GM23248 (cell line): Measurements from ENCODE around the gene ADAMTS17. TPM values are rescaled to one million over a fixed set of nuclear protein-coding genes. Genes with fewer than 3 reads are reported as not detected.

Source experiments
- DNase-seq: peaks from one replicate; pipeline ENCODE4 v3.0.0-alpha.2; 2015
- H2AFZ ChIP-seq: fragments of 200-600 bp; sonication (generic); 2 replicates; pipeline ENCODE4 v1.6.1; 2016; ENCODE audit warnings: antibody characterized with exemption
- H3F3A ChIP-seq: fragments of 200-600 bp; sonication (generic); 2 replicates; pipeline ENCODE4 v1.6.1; 2016; ENCODE audit warnings: mild to moderate bottlenecking, antibody characterized with exemption, mixed run types; ENCODE audit not compliant: insufficient read depth
- H3K27ac ChIP-seq: fragments of 200-600 bp; sonication (generic); 2 replicates; pipeline ENCODE4 v1.5.1; 2016; ENCODE audit warnings: mild to moderate bottlenecking
- H3K27me3 ChIP-seq: fragments of 200-600 bp; sonication (generic); replicated peaks from 2 replicates; pipeline ENCODE4 v1.6.1; 2016; ENCODE audit warnings: mild to moderate bottlenecking; ENCODE audit not compliant: insufficient read depth
- H3K36me3 ChIP-seq: fragments of 200-600 bp; sonication (generic); 2 replicates; pipeline ENCODE4 v1.6.1; 2016; ENCODE audit warnings: low read depth, mild to moderate bottlenecking
- H3K4me1 ChIP-seq: fragments of 200-600 bp; sonication (generic); 2 replicates; pipeline ENCODE4 v1.6.1; 2016; ENCODE audit warnings: mild to moderate bottlenecking; ENCODE audit not compliant: insufficient read depth
- H3K4me2 ChIP-seq: fragments of 200-600 bp; sonication (generic); one replicate; pipeline ENCODE4 v1.6.1; 2016; ENCODE audit warnings: mild to moderate bottlenecking; ENCODE audit not compliant: unreplicated experiment
- H3K4me3 ChIP-seq: fragments of 200-600 bp; sonication (generic); 2 replicates; pipeline ENCODE4 v1.5.1; 2016; ENCODE audit warnings: mild to moderate bottlenecking
- H3K79me2 ChIP-seq: fragments of 200-600 bp; sonication (generic); 2 replicates; pipeline ENCODE4 v1.6.1; 2016; ENCODE audit warnings: mild to moderate bottlenecking; ENCODE audit not compliant: insufficient read depth
- H3K9ac ChIP-seq: fragments of 200-600 bp; sonication (generic); 2 replicates; pipeline ENCODE4 v1.6.1; 2016; ENCODE audit warnings: mild to moderate bottlenecking
- H3K9me2 ChIP-seq: fragments of 200-600 bp; sonication (generic); 2 replicates; pipeline ENCODE4 v1.6.1; 2016; ENCODE audit warnings: mixed run types, mild to moderate bottlenecking, moderate library complexity; ENCODE audit not compliant: insufficient read depth
- H3K9me3 ChIP-seq: fragments of 200-600 bp; sonication (generic); one replicate; pipeline ENCODE4 v1.6.1; 2017; ENCODE audit warnings: low read depth
- H4K20me1 ChIP-seq: fragments of 200-600 bp; sonication (generic); 2 replicates; pipeline ENCODE4 v1.6.0; 2016; ENCODE audit not compliant: insufficient read depth
- EZH2 ChIP-seq: fragments of 200-600 bp; sonication (generic); IDR thresholded peaks from 2 replicates; pipeline ENCODE4 v1.6.1; 2018; ENCODE audit warnings: antibody characterized with exemption, mild to moderate bottlenecking; ENCODE audit not compliant: insufficient read depth, poor library complexity, severe bottlenecking
- EZH2phosphoT487 ChIP-seq: fragments of 200-600 bp; sonication (generic); IDR thresholded peaks from 2 replicates; pipeline ENCODE4 v1.6.1; 2018; ENCODE audit warnings: antibody characterized with exemption, moderate library complexity, mild to moderate bottlenecking, low read depth; ENCODE audit not compliant: insufficient read depth
- WGBS, 2 experiments: methylation state at CpG; one replicate each; pipeline ENCODE4 v1.1.6; 2015 to 2017; ENCODE audit warnings: low lambda C conversion rate in 2 of 2, low coverage in 1 of 2; ENCODE audit errors: missing lambda C conversion rate in 2 of 2; 5-methylcytosine and 5-hydroxymethylcytosine counted together
- in situ Hi-C: fragments of 300-500 bp; cut with MboI; formaldehyde crosslinking; loops from 2 replicates; pipeline ENCODE4 v1.15.0; 2020
- polyA plus RNA-seq: library from polyadenylated mRNA; unstranded; fragments of >200 nt; fragmentation: Nextera tagmentation; extraction: Ambion mirVana; gene quantifications from 2 replicates; pipeline ENCODE4 v1.2.1, GENCODE V29; 2016
- total RNA-seq: library from RNA; depleted of rRNA; stranded (reverse); fragments of >200 nt; shearing (Covaris generic); gene quantifications from 2 replicates; pipeline ENCODE4 v1.2.3, GENCODE V29; 2014

The ADAMTS17 gene
- total and polyA plus RNA-seq, 2 experiments from 2014 or later = not detected

DNA sequence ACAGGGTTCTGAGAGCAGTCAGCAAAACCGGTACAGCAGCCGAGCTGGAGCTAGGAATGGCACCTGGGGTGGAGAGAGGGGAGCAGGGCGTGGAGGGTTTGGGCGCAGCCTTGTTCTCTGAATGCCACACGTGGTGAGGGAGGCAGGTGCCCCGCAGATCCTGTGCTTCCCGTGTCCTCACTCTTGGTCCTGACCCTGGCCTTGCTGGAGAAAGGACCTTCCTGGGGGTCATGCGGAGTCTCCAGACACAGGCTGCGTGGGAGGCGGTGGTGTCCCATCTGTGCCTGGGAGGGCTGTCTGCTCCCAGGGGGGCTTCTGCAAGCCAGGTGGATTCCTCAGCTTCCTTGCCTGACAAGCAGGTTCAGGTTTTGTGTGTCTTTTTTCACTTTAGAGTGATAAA lies 363.8 kb downstream of the ADAMTS17 start:
- H4K20me1 ChIP-seq = no peaks in the 10 kb centered on the region
- no peak overlapping the region for H3K4me2 ChIP-seq
- H3K9me2 ChIP-seq = no peaks in the 10 kb centered on the region
- no peak overlapping the region for H3K27ac ChIP-seq
- no peaks in the 10 kb centered on the region for H3K36me3 ChIP-seq
- H2AFZ ChIP-seq = no peak overlapping the region
- no peaks in the 10 kb centered on the region for H3K79me2 ChIP-seq
- H3F3A ChIP-seq = no peaks in the 10 kb centered on the region
- TF ChIP-seq EZH2phosphoT487 (no peak), EZH2 (no peak)
- no peaks in the 10 kb centered on the region for H3K27me3 ChIP-seq
- WGBS, 2 experiments = 58% methylated on average over 10 of the region's 10 CpGs
- DNase-seq = no peak
- H3K4me1 ChIP-seq = no peaks in the 10 kb centered on the region
- no peaks in the 10 kb centered on the region for H3K9me3 ChIP-seq
- H3K4me3 ChIP-seq = no peak overlapping the region
- no peak overlapping the region for H3K9ac ChIP-seq
- in situ Hi-C loops = no loop called here

DNA sequence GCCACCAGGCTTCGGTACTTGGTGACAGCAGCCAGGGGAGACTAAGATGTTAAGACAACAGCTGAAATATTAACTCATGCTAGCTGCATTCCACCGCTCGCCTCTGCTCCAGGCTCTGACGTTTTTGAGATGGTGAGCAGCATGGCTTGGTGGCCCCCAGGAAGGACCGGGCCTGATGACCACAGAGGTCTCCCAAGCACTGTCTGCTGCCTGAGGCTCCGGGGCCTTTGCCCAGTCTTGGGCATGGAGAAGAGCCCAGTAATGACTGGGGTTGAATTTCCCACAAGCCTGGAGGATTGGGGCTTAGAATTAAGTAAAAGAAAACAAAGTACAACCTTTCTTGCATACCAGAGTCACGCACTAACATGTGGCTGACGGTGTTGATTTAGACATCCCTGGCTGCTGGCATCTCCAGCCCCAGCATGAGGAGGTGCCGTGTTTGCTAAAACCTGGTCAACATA lies 364.9 kb downstream of the ADAMTS17 start:
- WGBS, 2 experiments = 44 to 46% methylated on average over 9 of the region's 9 CpGs
- H3K36me3 ChIP-seq = no peaks in the 10 kb centered on the region
- no peak overlapping the region for H3K4me3 ChIP-seq
- H3K27ac ChIP-seq = no peak overlapping the region
- no peaks in the 10 kb centered on the region for H3K9me2 ChIP-seq
- no peaks in the 10 kb centered on the region for H3K79me2 ChIP-seq
- TF ChIP-seq EZH2phosphoT487 (no peak), EZH2 (no peak)
- no peaks in the 10 kb centered on the region for H3K27me3 ChIP-seq
- no peaks in the 10 kb centered on the region for H3K4me1 ChIP-seq
- H3K9me3 ChIP-seq = no peaks in the 10 kb centered on the region
- H3K4me2 ChIP-seq = no peak overlapping the region
- H3K9ac ChIP-seq = no peak overlapping the region
- H3F3A ChIP-seq = no peaks in the 10 kb centered on the region
- no peak overlapping the region for H2AFZ ChIP-seq
- in situ Hi-C loops = no loop called here
- H4K20me1 ChIP-seq = no peaks in the 10 kb centered on the region
- peak; percentile 15 for DNase-seq

DNA sequence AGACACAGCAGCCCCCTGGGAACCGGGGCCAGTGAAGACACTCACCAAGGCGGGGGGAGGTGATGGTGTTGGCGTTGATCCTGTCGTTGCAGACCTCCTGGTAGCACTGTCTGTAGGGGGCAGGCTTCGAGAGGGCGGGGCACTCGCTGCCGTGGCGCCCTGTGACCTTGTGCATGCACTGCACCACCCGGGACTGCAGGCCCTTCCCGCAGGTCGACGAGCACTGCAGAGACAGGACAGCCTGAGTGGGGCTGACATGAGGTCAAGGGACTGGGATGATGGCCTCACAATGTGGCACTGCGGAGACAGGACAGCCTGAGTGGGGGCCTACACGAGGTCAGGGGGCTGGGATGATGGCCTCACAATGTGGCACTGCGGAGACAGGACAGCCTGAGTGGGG lies 365.8 kb downstream of the ADAMTS17 start:
- in situ Hi-C loops = no loop called here
- Histone ChIP-seq H3K9me2 (no peaks in the 10 kb centered on the region), H3K9ac (no peak overlapping the region), H3K9me3 (no peaks in the 10 kb centered on the region), H3K4me2 (no peak overlapping the region), H2AFZ (no peak overlapping the region), H3K4me3 (no peak overlapping the region), H4K20me1 (no peaks in the 10 kb centered on the region), H3K36me3 (no peaks in the 10 kb centered on the region), H3K4me1 (no peaks in the 10 kb centered on the region), H3K27me3 (no peaks in the 10 kb centered on the region), H3K79me2 (no peaks in the 10 kb centered on the region), H3K27ac (no peak overlapping the region), H3F3A (no peaks in the 10 kb centered on the region)
- WGBS, 2 experiments = 55 to 56% methylated on average over 13 to 16 of the region's 16 CpGs
- no peak for DNase-seq
- TF ChIP-seq EZH2 = no peak
- no peak for TF ChIP-seq EZH2phosphoT487

DNA sequence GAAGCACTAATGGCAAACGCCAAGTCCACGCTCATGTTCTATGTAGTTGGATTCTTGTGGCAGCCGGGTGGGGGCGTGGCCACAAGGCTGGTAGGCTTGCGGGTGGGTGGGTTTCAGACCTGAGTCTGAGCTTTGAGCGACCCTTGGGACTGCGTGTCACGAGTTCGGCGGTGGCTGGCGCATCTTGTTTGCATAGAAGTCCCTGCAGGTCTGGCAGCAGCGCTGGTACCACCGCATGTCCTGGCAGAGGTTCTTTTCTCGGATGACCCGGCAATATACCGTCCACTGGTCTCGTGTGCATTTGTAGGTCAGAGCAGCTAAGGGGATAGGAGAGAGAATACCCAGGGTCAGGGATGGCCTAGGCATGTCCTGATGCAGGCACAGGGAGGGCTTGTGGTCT lies 367.5 kb downstream of the ADAMTS17 start:
- Histone ChIP-seq H3K4me2 (no peak overlapping the region), H3K27ac (no peak overlapping the region), H3F3A (no peaks in the 10 kb centered on the region), H3K27me3 (no peaks in the 10 kb centered on the region), H3K9me3 (no peaks in the 10 kb centered on the region), H3K4me1 (no peaks in the 10 kb centered on the region), H3K36me3 (no peaks in the 10 kb centered on the region), H3K9ac (no peak overlapping the region), H2AFZ (no peak overlapping the region), H3K4me3 (no peak overlapping the region), H4K20me1 (no peaks in the 10 kb centered on the region), H3K79me2 (no peaks in the 10 kb centered on the region), H3K9me2 (no peaks in the 10 kb centered on the region)
- no peak for DNase-seq
- TF ChIP-seq EZH2phosphoT487 (no peak), EZH2 (no peak)
- WGBS, 2 experiments = 74 to 79% methylated on average over 17 of the region's 17 CpGs
- in situ Hi-C loops = no loop called here

DNA sequence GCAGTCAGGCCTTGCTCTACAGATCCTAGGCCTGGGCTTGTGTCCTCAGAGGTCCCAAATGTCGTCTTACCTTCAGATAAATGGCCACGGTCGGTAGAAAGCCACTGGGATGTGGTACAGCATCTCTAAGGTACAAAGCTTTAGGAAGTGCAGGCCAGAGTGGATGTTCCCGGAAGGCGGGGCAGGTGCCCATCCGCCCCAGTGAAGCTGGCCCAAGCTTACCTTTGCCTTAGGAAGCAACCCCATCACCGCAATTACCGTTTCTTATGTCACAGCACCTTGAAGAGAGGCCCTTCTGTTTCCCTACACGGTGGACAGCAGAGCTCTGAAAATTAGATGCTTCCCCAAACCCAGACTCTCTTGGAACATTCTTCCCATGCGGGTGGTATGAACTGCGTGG lies 368.4 kb downstream of the ADAMTS17 start:
- Histone ChIP-seq H3K79me2 (no peaks in the 10 kb centered on the region), H4K20me1 (no peaks in the 10 kb centered on the region), H3K9ac (no peak overlapping the region), H3K9me3 (no peaks in the 10 kb centered on the region), H3K27me3 (no peaks in the 10 kb centered on the region), H3K27ac (no peak overlapping the region), H3K4me1 (no peaks in the 10 kb centered on the region), H3K4me3 (no peak overlapping the region), H3K36me3 (no peaks in the 10 kb centered on the region), H3F3A (no peaks in the 10 kb centered on the region), H3K9me2 (no peaks in the 10 kb centered on the region), H2AFZ (no peak overlapping the region), H3K4me2 (no peak overlapping the region)
- no peak for DNase-seq
- WGBS, 2 experiments = 67% methylated on average over 11 of the region's 11 CpGs
- TF ChIP-seq EZH2phosphoT487 (no peak), EZH2 (no peak)
- in situ Hi-C loops = no loop called here
